H1 (cell line): Measurements from ENCODE around the gene IFNA13. TPM values are rescaled to one million over a fixed set of nuclear protein-coding genes. Genes with fewer than 3 reads are reported as not detected.

Experiments
- CTCF ChIA-PET: fragments of 300-600 bp; sonication (Branson Sonifier 250); formaldehyde crosslinking; loops from one replicate; lab custom pipeline; 2021; ENCODE audit not compliant: partially characterized antibody; lab: Charles Lee
- POLR2A ChIA-PET: fragments of 300-600 bp; sonication (Branson Sonifier 250); formaldehyde crosslinking; loops from one replicate; lab custom pipeline; 2021; ENCODE audit warnings: inconsistent platforms; ENCODE audit not compliant: partially characterized antibody; lab: Charles Lee
- DNase-seq, 2 experiments: peaks; one replicate each; pipeline versions ENCODE4 v3.0.0 to v3.0.0-alpha.2; 2010 to 2022; ENCODE audit warnings: low spot score in 2 of 2, low read depth in 1 of 2, mixed read lengths in 1 of 2
- FAIRE-seq: peaks from 2 replicates; lab custom pipeline; 2011; peaks lifted over from hg19 to GRCh38; lab: Jason Lieb, UNC
- H2AFZ ChIP-seq: 2 replicates; pipeline ENCODE4 v1.8.1; 2012; ENCODE audit warnings: low read length, inconsistent platforms
- H2AK5ac ChIP-seq: 2 replicates; pipeline ENCODE4 v1.6.1; 2013; ENCODE audit warnings: low read depth, low read length
- H2BK120ac ChIP-seq: replicated peaks from 2 replicates; pipeline ENCODE3; 2013; ENCODE audit warnings: low read depth, low read length, inconsistent platforms
- H2BK12ac ChIP-seq: 2 replicates; pipeline ENCODE4 v1.6.1; 2013; ENCODE audit warnings: low read depth, low read length
- H2BK15ac ChIP-seq: 2 replicates; pipeline ENCODE4 v1.6.1; 2013; ENCODE audit warnings: low read length
- H2BK20ac ChIP-seq: 2 replicates; pipeline ENCODE4 v1.6.1; 2013; ENCODE audit warnings: low read length
- H2BK5ac ChIP-seq: 2 replicates; pipeline ENCODE4 v1.6.1; 2013; ENCODE audit warnings: low read depth, low read length
- H3K14ac ChIP-seq: 2 replicates; pipeline ENCODE4 v1.6.1; 2013; ENCODE audit warnings: inconsistent platforms; ENCODE audit not compliant: insufficient read length
- H3K18ac ChIP-seq: 2 replicates; pipeline ENCODE4 v1.6.1; 2013; ENCODE audit warnings: low read length; ENCODE audit errors: extremely low read depth
- H3K23ac ChIP-seq: 2 replicates; pipeline ENCODE4 v1.6.1; 2013; ENCODE audit warnings: inconsistent platforms; ENCODE audit not compliant: insufficient read length
- H3K23me2 ChIP-seq: 2 replicates; pipeline ENCODE4 v1.6.1; 2013; ENCODE audit warnings: low read depth, low read length
- H3K27ac ChIP-seq: 2 replicates; pipeline ENCODE4 v1.6.1; 2011; ENCODE audit warnings: low read depth, low read length, inconsistent platforms
- H3K27me3 ChIP-seq, 4 experiments: replicated peaks in 1 of 4; 1 replicate in 1 of 4; 2 replicates in 3 of 4; pipeline versions ENCODE4 v1.6.1 to v1.8.1; 2011 to 2013; ENCODE audit warnings: low read length in 3 of 4, mild to moderate bottlenecking in 3 of 4, inconsistent platforms in 2 of 4, mixed read lengths in 2 of 4, moderate library complexity in 1 of 4; ENCODE audit not compliant: control insufficient read depth in 3 of 4, insufficient read depth in 3 of 4; ENCODE audit errors: extremely low read depth in 1 of 4
- H3K36me3 ChIP-seq, 4 experiments: 2 replicates each; pipeline versions ENCODE4 v1.6.1 to v1.8.1; 2011 to 2013; ENCODE audit warnings: mild to moderate bottlenecking in 4 of 4, low read length in 3 of 4, moderate library complexity in 2 of 4, control low read depth in 1 of 4, inconsistent platforms in 1 of 4; ENCODE audit not compliant: insufficient read depth in 4 of 4, control insufficient read depth in 2 of 4
- H3K4ac ChIP-seq: replicated peaks from 2 replicates; pipeline ENCODE3; 2013; ENCODE audit warnings: low read length, low read depth, mixed read lengths, inconsistent platforms; ENCODE audit not compliant: insufficient read length
- H3K4me1 ChIP-seq, 4 experiments: replicated peaks in 1 of 4; 1 replicate in 1 of 4; 2 replicates in 3 of 4; pipeline versions ENCODE4 v1.6.1 to v1.8.1; 2011 to 2013; ENCODE audit warnings: low read length in 3 of 4, inconsistent platforms in 2 of 4, mixed read lengths in 1 of 4; ENCODE audit not compliant: insufficient read depth in 4 of 4, control insufficient read depth in 3 of 4
- H3K4me2 ChIP-seq, 2 experiments: 2 replicates each; pipeline versions ENCODE4 v1.6.1 to v1.8.1; 2011 to 2013; ENCODE audit warnings: low read depth in 2 of 2, low read length in 2 of 2, control low read depth in 1 of 2, inconsistent platforms in 1 of 2, mild to moderate bottlenecking in 1 of 2; ENCODE audit not compliant: insufficient read depth in 1 of 2
- H3K4me3 ChIP-seq, 4 experiments: fragments of 200-600, 300-600 bp in 1 of 4; sonication (generic), shearing (Covaris generic), sonication (Bioruptor Twin) in 1 of 4; 2 replicates each; pipeline versions ENCODE4 v1.5.1 to v1.8.1; 2011 to 2016; ENCODE audit warnings: low read length in 4 of 4, low read depth in 3 of 4, control low read depth in 2 of 4, inconsistent platforms in 2 of 4, mild to moderate bottlenecking in 2 of 4, mixed read lengths in 1 of 4, moderate library complexity in 1 of 4; ENCODE audit not compliant: insufficient read depth in 2 of 4; ENCODE audit errors: extremely low read depth in 1 of 4
- H3K56ac ChIP-seq: replicated peaks from 2 replicates; pipeline ENCODE3; 2013; ENCODE audit warnings: low read depth, mild to moderate bottlenecking, mixed read lengths, low read length, inconsistent platforms; ENCODE audit not compliant: insufficient read length
- H3K79me1 ChIP-seq: 2 replicates; pipeline ENCODE4 v1.6.1; 2013; ENCODE audit warnings: low read depth, low read length, control low read depth
- H3K79me2 ChIP-seq, 2 experiments: 2 replicates each; pipeline versions ENCODE4 v1.6.1 to v1.8.1; 2012 to 2013; ENCODE audit warnings: low read length in 2 of 2, mild to moderate bottlenecking in 2 of 2, inconsistent platforms in 1 of 2; ENCODE audit not compliant: insufficient read depth in 2 of 2, control insufficient read depth in 1 of 2
- H3K9ac ChIP-seq, 4 experiments: replicated peaks in 1 of 4; 1 replicate in 1 of 4; 2 replicates in 3 of 4; pipeline versions ENCODE4 v1.6.1 to v1.8.1; 2011 to 2013; ENCODE audit warnings: low read depth in 3 of 4, low read length in 3 of 4, control low read depth in 2 of 4, mild to moderate bottlenecking in 2 of 4, moderate library complexity in 2 of 4, inconsistent platforms in 1 of 4; ENCODE audit errors: extremely low read depth in 1 of 4
- H3K9me3 ChIP-seq, 2 experiments: 2 replicates each; pipeline versions ENCODE4 v1.6.1 to v1.8.1; 2012 to 2013; ENCODE audit warnings: mild to moderate bottlenecking in 2 of 2, moderate library complexity in 2 of 2, control low read depth in 1 of 2, inconsistent platforms in 1 of 2, low read depth in 1 of 2, low read length in 1 of 2, mixed read lengths in 1 of 2; ENCODE audit not compliant: insufficient read depth in 2 of 2
- H4K20me1 ChIP-seq, 2 experiments: replicated peaks in 1 of 2; 2 replicates each; pipeline versions ENCODE3 to v1.8.1; 2011 to 2013; ENCODE audit warnings: inconsistent platforms in 2 of 2, low read length in 2 of 2, mild to moderate bottlenecking in 1 of 2; ENCODE audit not compliant: insufficient read depth in 2 of 2, control insufficient read depth in 1 of 2
- H4K5ac ChIP-seq: 2 replicates; pipeline ENCODE4 v1.6.1; 2013; ENCODE audit warnings: low read length, low read depth, mixed read lengths, inconsistent platforms; ENCODE audit not compliant: insufficient read length
- H4K8ac ChIP-seq: 2 replicates; pipeline ENCODE4 v1.8.0; 2013; ENCODE audit warnings: mild to moderate bottlenecking, moderate library complexity, low read length, inconsistent platforms; ENCODE audit not compliant: insufficient read depth; ENCODE audit errors: extremely low read depth
- H4K91ac ChIP-seq: replicated peaks from 2 replicates; pipeline ENCODE3; 2013; ENCODE audit warnings: low read length, mixed read lengths, inconsistent platforms; ENCODE audit not compliant: insufficient read length
- CBX5 ChIP-seq: fragments of 300-800, 300-1000 bp; sonication (generic); IDR thresholded peaks from 2 replicates; pipeline ENCODE4 v1.7.1; 2016; ENCODE audit warnings: antibody characterized with exemption, low read length, low read depth
- CEBPB ChIP-seq: IDR thresholded peaks from 2 replicates; pipeline ENCODE4 v1.6.1; 2012; ENCODE audit warnings: low read depth, low read length
- CREB1 ChIP-seq: IDR thresholded peaks from 2 replicates; pipeline ENCODE4 v1.6.1; 2012; ENCODE audit warnings: inconsistent platforms
- EP300 ChIP-seq, 2 experiments: IDR thresholded peaks; 1 replicate in 1 of 2; 2 replicates in 1 of 2; pipeline ENCODE4 v1.6.1; 2011 to 2012; ENCODE audit warnings: low read depth in 2 of 2, low read length in 2 of 2, mild to moderate bottlenecking in 2 of 2, borderline replicate concordance in 1 of 2, inconsistent platforms in 1 of 2, moderate library complexity in 1 of 2
- JUN ChIP-seq: IDR thresholded peaks from 2 replicates; pipeline ENCODE4 v1.6.1; 2011; ENCODE audit warnings: low read depth, mild to moderate bottlenecking, improper control_type of control experiment, low read length
- KDM5A ChIP-seq: fragments of 200-600 bp; IDR thresholded peaks from 2 replicates; pipeline ENCODE4 v1.7.1; 2012; ENCODE audit warnings: mild to moderate bottlenecking, low read length, inconsistent platforms, mixed read lengths
- PHF8 ChIP-seq: fragments of 200-600 bp; sonication (generic); conservative IDR thresholded peaks from 2 replicates; pipeline ENCODE4 v1.7.1; 2012; ENCODE audit warnings: low read depth, mild to moderate bottlenecking, inconsistent platforms, low read length, moderate library complexity
- RFX5 ChIP-seq: IDR thresholded peaks from 2 replicates; pipeline ENCODE4 v1.6.1; 2011; ENCODE audit warnings: low read depth, low read length, improper control_type of control experiment, borderline replicate concordance
- TBP ChIP-seq: IDR thresholded peaks from 2 replicates; pipeline ENCODE4 v1.6.1; 2011; ENCODE audit warnings: low read depth, low read length, improper control_type of control experiment
- TEAD4 ChIP-seq: IDR thresholded peaks from 2 replicates; pipeline ENCODE4 v1.6.1; 2012; ENCODE audit warnings: low read depth, low read length, inconsistent platforms, mixed read lengths
- WGBS, 2 experiments: shearing (Covaris generic) in 1 of 2; methylation state at CpG; one replicate each; pipeline versions ENCODE4 v1.1.6 to v1.1.7; 2013 to 2015; ENCODE audit warnings: low lambda C conversion rate in 2 of 2, mixed read lengths in 2 of 2, inconsistent platforms in 1 of 2, low coverage in 1 of 2, missing lambda C conversion rate in 1 of 2; ENCODE audit not compliant: insufficient replicate concordance in 2 of 2, insufficient coverage in 1 of 2, insufficient read length in 1 of 2; ENCODE audit errors: extremely low coverage in 1 of 2, missing lambda C conversion rate in 1 of 2; 5-methylcytosine and 5-hydroxymethylcytosine counted together
- polyA plus RNA-seq, 7 experiments: library from polyadenylated mRNA; depleted of rRNA in 3 of 7; stranded (reverse) in 5 of 7; unstranded in 2 of 7; fragments of >200 nt in 5 of 7; fragments of 200-250 nt in 2 of 7; gene quantifications; 1 replicate in 5 of 7; 2 replicates in 1 of 7; 4 replicates in 1 of 7; pipeline versions ENCODE4 v1.2.1 to v1.2.3, GENCODE V29; 2011 to 2013; ENCODE audit warnings: missing spikeins in 2 of 7, mixed read lengths in 2 of 7
- total RNA-seq: library from RNA; stranded (reverse); fragmentation: NEBNext Ultra II Directional; extraction: Animal tissue kit (Norgen Biotek cat#: 25700); gene quantifications from 2 replicates; pipeline ENCODE4 v1.2.1, GENCODE V29; 2021
- TF ChIP-seq, protein P1 (sequence below): IDR thresholded peaks from 2 replicates; pipeline ENCODE4 v1.6.1; 2012; ENCODE audit warnings: low read length, inconsistent platforms

The IFNA13 gene
- total and polyA plus RNA-seq, 2 of the 8 experiments (the other 6 are each of a cell fraction or from before 2014, with no cell fraction given), result not detected

DNA sequence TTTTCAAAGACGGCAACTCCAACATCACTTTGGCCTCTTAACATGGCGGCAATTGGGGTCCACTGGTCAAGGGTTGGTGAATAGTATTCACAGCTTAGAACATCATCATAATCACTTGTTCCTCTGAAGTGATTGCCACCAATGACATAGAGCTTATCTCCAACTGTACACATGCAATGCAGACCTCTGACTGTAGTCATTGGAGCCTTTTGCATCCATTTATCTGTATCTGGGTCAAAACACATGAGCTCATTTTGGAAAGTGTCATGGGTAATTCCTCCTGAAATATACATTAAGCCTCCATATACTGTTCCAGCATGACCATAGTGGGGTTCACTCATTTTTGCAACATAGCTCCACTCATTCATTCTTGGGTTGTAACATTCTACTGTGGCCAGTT lies 34.6 kb downstream of the IFNA13 start:
- CTCF ChIA-PET, result interaction anchor here (1.1 to 8.0 kb wide), 8 partner anchors 10 to 458 kb away, joined by 3 to 79 read pairs (median 4); no protein-coding TSS in a partner anchor
- TF ChIP-seq RFX5, result no peak
- TF ChIP-seq TBP, result no peak
- TF ChIP-seq EP300 (IDR thresholded peaks at IDR 0.05; ENCODE audit: borderline replicate concordance in 1 of 2, low read depth in 2 of 2, low read length in 2 of 2), result no peak
- TF ChIP-seq CBX5, result no peak
- TF ChIP-seq CREB1, result no peak
- TF ChIP-seq KDM5A, result no peak
- no peak for TF ChIP-seq CEBPB
- TF ChIP-seq PHF8, result no peak
- TF ChIP-seq, protein P1, sequence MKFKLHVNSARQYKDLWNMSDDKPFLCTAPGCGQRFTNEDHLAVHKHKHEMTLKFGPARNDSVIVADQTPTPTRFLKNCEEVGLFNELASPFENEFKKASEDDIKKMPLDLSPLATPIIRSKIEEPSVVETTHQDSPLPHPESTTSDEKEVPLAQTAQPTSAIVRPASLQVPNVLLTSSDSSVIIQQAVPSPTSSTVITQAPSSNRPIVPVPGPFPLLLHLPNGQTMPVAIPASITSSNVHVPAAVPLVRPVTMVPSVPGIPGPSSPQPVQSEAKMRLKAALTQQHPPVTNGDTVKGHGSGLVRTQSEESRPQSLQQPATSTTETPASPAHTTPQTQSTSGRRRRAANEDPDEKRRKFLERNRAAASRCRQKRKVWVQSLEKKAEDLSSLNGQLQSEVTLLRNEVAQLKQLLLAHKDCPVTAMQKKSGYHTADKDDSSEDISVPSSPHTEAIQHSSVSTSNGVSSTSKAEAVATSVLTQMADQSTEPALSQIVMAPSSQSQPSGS, result no peak
- TF ChIP-seq JUN, result no peak
- TF ChIP-seq TEAD4, result no peak

More for the DNA sequence above, 34.6 kb downstream of the IFNA13 start:
- 86% methylated on average over 2 of the region's 2 CpGs; no CpG with 5 or more reads in 1 of the 2 experiments for WGBS, 2 experiments
- Histone ChIP-seq H3K27me3 (no peaks in the 10 kb centered on the region), H4K91ac (no peak overlapping the region), H3K18ac (no peak overlapping the region), H3K4me2 (peak overlapping the region; percentile 81 to 92; a peak in 3 of 4 replicates), H3K56ac (no peak overlapping the region), H3K79me2 (peaks cover 8 to 58% of the 10 kb centered on the region in 2 experiments), H3K27ac (no peak overlapping the region), H3K36me3 (peaks cover 0 to 11% (median 0%) of the 10 kb centered on the region in 4 experiments; a peak in 2 of 8 replicates), H2AK5ac (no peak overlapping the region), H4K8ac (no peak overlapping the region; the same call in 1 of the 2 replicates), H3K4ac (no peak overlapping the region), H3K23ac (no peak overlapping the region), H3K4me1 (peaks cover 0 to 5% (median 0%) of the 10 kb centered on the region in 4 experiments; a peak in 2 of 7 replicates), H3K4me3 (peak overlapping the region in 1 of 4 experiments; percentile 76; a peak in 1 of 8 replicates), H3K23me2 (peaks cover 4% of the 10 kb centered on the region), H3K14ac (no peak overlapping the region), H2BK12ac (no peak overlapping the region), H2BK15ac (no peak overlapping the region), H4K5ac (no peak overlapping the region), H3K9me3 (no peaks in the 10 kb centered on the region), H2BK120ac (no peak overlapping the region), H2BK20ac (no peak overlapping the region), H3K79me1 (no peaks in the 10 kb centered on the region; the same call in none of the 2 replicates), H4K20me1 (peaks cover 4 to 10% of the 10 kb centered on the region in 2 experiments), H2AFZ (no peak overlapping the region), H3K9ac (no peak overlapping the region), H2BK5ac (no peak overlapping the region)
- POLR2A ChIA-PET, result no interaction called here
- no peak for FAIRE-seq
- no peak for DNase-seq
